OCI-LY1 (cell line): ENCODE data around the gene TPM2.

ENCODE experiments used
- CTCF ChIP-seq: fragments of 200-600 bp; sonication (generic), shearing (Covaris generic); IDR thresholded peaks from 2 replicates; pipeline ENCODE4 v1.5.1; 2017; ENCODE audit warnings: mild to moderate bottlenecking, antibody characterized with exemption, low read length, moderate library complexity, mixed read lengths
- EZH2 ChIP-seq: fragments of 200-600 bp; sonication (generic), shearing (Covaris generic); IDR thresholded peaks from 2 replicates; pipeline ENCODE4 v1.8.0; 2017; ENCODE audit warnings: borderline replicate concordance, mixed run types, mild to moderate bottlenecking, antibody characterized with exemption, low read length, moderate library complexity, mixed read lengths

- TF ChIP-seq CTCF (peak; percentile 59), EZH2 (no peak)
Measured at GRCh38 chr9:35726931-35727330, 37.2 kb upstream of the TPM2 start.
